HG02870 (cell line): ENCODE data around the gene CRPPA.

ENCODE experiments used
- ATAC-seq: cut with Tn5 transposase; IDR thresholded peaks from one replicate; pipeline ENCODE4 v1.9.1; 2021; ENCODE audit warnings: mild to moderate bottlenecking, moderate library complexity; ENCODE audit not compliant: unreplicated experiment

CRPPA gene

DNA sequence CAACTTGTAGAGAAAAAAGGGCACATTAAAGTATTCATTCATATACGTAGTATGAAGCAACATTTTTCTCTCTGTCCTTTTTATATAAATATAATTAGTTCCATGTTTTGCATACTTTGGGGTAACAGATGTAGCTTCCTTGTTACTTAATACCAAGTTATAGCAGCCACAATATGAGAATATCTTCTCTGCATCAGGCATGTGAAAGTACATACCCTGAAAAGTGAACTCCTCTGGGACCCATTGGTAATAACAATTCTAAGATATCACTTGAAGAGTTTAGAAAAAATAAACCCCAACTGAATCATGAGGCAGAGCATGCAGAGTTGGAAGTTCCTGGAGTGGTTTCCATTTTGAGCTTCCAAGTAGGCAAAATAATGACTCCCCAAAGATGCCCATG, 2.4 kb upstream of the CRPPA start:
- no peak for ATAC-seq

DNA sequence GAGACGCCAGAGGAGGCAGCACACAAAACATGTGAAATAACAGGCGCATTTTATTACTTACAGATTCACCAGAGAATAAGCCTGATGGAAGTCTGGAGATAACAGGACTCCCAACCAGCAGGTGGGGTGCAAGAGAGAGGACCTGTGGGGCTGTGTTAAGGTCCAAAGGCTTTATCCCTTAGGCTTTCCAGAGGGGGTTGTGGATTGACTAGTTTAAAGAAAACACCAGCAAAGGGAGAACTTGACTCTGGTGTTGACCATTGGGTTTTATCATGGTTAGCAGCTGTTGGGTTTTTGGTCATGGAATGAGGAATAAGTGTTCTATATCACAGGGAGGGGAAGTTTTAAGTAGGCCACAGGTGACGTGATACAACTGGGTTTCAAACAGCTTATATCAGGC, 1.6 kb upstream of the CRPPA start:
- no peak for ATAC-seq

- ATAC-seq: no peak
These were observed 731 bp upstream of the CRPPA start for GRCh38 chr7:16422103-16422435.

DNA sequence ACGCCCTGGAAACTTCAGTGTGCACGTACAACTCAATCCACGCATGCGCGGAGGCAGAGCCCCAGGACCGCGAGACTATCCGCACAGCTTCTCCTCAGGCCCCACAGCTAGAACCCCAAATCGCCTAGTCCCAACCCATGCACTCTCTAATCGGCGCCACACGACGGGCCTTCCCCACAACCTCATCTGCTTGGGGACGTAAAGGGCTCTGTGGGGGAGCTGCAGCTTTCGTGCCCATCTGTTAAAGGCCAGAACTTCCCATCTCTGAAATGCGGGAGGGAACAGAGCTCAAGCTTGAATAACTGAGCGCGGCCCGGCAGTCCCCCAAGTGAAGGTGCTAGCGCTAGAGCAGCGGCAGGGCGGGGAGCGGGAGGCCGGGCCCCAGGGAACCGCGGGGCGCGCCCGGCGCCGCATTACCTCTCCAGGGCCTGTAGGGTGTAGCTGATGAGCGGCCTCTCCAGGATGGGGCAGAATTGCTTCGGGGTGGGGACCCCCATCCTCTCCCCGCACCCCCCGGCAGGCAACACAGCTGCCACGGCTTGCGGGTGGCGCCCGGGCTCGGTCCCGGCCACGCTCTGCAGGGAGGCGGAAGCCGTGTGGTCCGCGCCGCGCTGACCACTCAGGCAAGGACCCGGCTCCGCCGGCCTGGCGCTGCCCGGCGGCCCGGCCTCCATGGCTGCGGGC, 547 bp downstream of the CRPPA start:
- peak; percentile 86 for ATAC-seq

DNA sequence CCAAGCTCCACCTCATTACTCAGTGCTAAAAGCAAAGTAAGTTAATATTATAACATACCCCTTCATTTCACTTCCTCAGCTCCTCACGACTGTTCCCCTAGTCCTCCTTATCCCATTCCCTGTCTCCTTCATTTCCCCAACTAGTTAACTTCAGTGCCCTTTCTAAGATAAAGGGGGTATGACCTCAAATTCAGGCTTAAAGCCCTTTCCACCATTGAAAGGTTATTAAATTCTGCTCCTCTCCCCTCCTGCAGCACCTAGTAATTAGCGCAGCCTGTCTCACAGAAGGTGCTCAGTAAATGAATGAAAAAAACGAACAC, 1.0 kb downstream of the CRPPA start:
- no peak for ATAC-seq

DNA sequence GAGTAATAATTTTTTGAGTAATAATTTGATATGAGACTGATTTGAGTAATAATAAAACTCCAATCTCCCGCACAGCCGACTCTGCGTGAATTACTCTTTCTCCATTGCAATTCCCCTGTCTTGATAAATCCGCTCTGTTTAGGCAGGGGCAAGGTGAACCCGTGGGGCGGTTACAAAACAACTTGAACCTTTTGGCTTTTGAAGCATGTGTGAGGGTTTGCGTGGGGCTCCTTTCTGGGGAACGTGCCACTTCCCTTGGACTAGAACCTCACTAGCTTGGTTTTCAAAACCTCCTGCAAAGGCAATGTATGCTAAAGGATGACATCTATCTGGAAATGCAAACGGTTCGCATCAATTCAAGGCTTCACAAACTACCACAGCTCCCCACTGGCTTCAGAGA, 1.5 kb downstream of the CRPPA start:
- ATAC-seq: no peak

DNA sequence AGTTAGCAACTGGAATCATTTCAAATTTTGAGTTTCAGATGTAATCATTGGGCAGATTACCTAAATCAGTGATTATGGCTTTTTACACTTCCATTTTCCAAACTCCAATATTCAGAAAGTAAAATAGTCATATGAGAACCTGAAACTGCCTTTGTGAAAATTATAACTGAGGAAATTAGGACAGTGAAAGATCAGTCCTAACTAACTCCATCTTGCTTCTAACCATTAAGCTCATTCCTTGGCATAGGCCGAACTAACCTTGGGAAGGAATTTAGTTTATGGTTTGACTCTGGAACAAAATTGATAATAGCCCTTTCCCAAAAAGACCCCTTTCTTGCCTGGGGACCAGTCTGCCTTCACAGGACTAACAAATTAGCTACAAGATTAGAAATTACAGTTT, 2.2 kb downstream of the CRPPA start:
- no peak for ATAC-seq

DNA sequence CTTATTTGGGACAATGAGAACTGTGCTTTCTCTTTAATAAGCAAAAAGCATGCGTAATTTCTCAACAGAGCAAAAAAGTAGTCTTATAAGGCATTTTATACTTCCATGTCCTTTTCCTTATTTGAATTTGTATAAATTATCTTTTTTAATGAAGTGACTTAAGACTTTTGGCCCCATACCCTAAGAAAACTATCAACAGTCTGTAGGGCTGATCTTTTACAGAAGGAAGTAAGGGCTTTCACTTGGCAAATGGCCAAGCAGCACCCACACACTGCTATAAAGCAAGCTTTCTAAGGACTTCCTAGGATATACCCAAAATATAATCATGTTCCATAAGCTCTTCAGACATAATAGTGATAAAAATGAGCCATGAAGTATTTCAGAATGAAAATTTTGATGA, 3.4 kb downstream of the CRPPA start:
- ATAC-seq: no peak

DNA sequence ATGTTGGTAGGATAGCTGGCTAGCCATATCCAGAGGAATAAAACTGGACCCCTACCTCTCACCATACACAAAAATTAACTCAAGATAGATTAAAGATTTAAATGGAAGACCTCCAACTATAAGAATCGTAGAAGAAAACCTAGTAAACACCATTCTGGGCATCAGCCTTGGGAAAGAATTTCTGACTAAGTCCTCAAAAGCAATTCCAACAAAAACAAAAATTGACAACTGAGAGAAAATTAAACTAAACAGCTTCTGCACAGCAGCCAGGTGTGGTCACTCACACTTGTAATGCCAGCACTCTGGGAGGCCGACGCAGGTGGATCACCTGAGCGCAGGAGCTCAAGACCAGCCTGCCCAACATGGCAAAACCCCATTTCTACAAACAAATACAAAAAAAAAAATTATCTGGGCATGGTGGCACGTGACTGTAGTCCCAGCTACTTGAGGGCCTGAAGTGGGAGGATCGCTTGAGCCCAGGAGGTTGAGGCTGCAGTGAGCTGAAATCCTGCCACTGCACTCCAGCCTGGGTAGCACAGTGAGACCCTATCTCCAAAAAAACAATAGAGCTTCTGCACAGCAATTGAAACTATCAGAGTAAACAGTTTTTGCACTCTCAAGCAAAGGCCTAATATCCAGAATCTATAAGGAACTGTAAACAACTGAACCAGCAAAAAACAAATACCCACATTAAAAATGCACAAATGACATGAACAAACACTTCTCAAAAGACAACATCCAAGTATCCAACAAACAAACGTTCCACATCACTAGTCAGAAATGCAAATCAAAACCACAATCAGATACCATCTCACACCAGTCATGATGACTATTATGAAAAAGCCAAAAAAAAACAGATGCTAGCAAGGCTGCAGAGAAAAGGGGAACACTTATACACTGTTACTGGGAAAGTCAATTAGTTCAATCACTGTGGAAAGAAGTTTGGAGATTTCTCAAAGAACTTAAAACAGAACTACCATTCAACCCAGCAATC, 4.8 kb downstream of the CRPPA start:
- no peak for ATAC-seq

GRCh38 chr7:16412274-16413254, 8.8 kb downstream of the CRPPA start:
- no peak for ATAC-seq

DNA sequence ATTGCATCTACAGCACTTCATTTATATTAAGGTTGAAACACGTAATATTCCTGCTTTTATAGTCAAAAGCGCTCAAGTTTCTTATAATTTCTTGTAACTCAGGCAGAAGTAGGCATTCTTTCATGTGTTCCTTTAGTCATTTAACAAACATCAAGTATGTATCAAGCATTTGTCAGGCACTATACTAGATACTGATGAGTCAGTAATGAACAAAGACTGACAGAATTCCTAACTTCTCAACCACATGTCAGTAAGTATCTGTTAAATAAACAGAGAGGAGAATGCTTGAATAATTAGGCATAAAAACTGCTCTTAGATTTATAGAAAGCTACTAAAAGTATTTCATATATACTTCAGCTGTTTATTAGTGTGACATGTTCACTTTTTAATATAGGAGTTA, 9.9 kb downstream of the CRPPA start:
- no peak for ATAC-seq

GRCh38 chr7:16409777-16410176, 11.6 kb downstream of the CRPPA start:
- no peak for ATAC-seq

DNA sequence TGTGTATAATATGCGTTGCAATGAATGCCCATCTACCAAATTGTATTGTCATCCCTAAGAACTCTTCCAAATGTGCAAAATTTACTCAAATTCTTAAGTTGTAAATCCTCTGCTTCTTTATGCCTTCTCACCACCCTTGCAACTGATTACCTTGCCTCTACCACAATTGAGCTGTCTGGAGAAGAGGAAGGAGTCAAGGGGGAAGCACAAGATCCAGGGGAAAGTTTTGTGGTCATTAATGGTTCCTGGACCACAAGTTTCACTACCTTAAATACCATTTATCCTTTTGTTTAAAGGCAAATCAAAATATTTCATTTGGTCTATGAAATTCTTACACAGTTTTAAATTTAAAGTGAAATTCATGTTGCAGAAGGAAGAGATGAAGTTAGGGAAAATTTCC, 16.7 kb downstream of the CRPPA start:
- no peak for ATAC-seq

DNA sequence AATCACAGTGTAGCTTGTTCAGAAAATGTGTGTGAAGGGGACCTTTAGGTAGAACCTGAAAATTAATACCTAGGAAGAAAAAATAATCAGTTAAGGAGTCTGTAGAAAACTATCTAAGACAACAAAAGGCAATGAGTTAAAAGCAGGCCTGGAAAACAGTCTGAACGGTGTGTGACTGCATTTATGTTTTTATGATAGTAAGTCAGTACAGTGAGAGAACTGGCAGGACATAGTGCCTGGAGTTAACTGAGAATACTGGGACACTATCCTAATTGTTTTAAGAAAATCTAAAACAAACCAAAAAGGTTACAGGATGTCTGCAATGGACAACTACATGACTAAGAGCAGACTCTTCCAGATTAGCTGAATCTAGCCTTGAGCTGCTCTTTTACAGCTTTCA, 17.9 kb downstream of the CRPPA start:
- ATAC-seq: no peak

DNA sequence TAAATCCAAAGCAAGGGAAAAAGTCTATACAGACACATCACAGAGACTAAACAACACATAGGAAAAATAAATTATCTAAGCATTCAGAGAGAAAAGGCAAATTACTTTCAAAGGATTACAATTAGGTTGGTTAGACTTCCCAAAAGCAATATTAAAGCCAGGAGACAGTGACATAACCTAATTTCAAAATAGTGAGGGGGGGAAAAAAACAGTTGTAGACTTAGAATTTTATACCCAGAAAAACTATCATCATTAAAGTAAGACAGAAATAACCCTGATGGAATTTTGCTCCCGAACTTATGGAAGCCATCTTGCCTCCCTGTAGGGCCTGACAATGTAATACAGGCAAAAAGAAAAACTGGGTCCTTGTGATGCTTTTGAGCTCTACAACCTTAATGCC, 18.4 kb downstream of the CRPPA start:
- no peak for ATAC-seq

GRCh38 chr7:16402091-16402490, 19.2 kb downstream of the CRPPA start:
- ATAC-seq: no peak

DNA sequence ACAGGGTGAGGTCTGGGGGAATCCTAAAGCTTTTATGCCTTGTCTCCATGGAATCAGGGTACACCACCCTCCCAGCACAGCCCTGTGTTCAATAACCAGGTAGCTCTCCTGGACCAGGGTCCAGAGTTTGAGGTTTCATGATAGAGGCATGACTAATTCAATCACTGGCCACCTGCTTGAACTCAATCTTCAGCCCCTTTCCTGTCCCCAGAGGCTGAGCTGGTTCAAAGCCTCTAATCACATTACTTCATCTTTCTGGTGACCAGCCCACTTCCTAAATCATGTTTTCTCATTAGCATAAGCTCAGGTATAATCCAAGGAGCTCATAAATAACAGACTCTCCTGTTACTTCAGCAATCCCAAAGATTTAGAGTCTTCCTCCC, 20.5 kb downstream of the CRPPA start:
- no peak for ATAC-seq

DNA sequence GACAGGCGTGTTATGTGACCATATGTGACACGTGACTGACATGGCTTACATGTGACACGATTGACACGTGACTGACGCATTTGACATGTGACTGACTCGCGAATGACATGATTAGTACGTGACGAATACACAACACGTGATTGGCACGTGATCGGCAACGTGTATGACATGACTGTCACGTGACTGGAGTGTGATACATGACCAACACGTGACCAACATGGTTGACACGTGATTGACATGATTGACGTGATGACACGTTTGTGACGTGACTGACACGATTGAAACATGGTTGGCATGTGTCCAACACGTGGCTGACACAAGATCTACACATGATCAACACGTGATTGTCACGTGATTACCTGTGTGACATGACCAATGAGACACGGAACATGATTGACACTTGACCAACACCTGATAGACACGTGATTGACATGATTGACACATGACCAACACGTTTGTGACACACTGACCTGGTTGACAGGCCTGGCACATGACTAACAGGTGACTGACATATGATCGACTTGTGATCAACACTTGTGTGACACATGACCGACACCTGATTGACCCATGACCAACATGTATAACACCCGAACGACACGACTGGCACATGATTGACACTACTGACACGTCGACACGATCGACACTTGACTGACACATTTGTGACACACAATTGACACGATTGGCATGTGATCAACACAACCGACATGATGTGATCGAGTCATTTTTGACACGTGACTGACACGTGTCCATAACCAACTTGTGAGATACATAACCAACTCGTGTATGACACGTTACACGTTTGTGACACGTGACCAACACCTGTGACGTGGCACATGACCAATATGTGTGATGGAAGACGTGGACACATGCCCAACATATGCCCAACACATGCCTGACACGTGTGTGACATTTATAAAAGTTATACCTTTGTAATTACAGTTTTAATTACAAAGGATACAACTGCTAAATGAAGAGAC, 21.1 kb downstream of the CRPPA start:
- ATAC-seq: no peak

GRCh38 chr7:16399265-16399831, 22.0 kb downstream of the CRPPA start:
- ATAC-seq: no peak
